Retinal pigment epithelial cell (primary cell): ENCODE data around the gene EDRF1.

Experiments
- DNase-seq: peaks from one replicate; pipeline ENCODE4 v3.0.0-alpha.2; 2010; ENCODE audit warnings: low read depth
- H3K4me3 ChIP-seq: 2 replicates; pipeline ENCODE4 v1.5.1; 2011; ENCODE audit warnings: mild to moderate bottlenecking, low read length, control low read depth, moderate library complexity
- CTCF ChIP-seq: conservative IDR thresholded peaks from 2 replicates; pipeline ENCODE4 v1.5.1; 2011; ENCODE audit warnings: low read depth, low read length, control low read depth, inconsistent platforms

Gene EDRF1

GRCh38 chr10:125802131-125802530 lies 82.6 kb downstream of the EDRF1 start:
- TF ChIP-seq CTCF: no peak
- H3K4me3 ChIP-seq: no peak overlapping the region
- no peak for DNase-seq

GRCh38 chr10:125802739-125803138 lies 83.2 kb downstream of the EDRF1 start:
- DNase-seq: no peak
- no peak for TF ChIP-seq CTCF
- H3K4me3 ChIP-seq: no peak overlapping the region

- H3K4me3 ChIP-seq: no peak overlapping the region
- no peak for DNase-seq
- no peak for TF ChIP-seq CTCF
These were observed 88.5 kb downstream of the EDRF1 start for GRCh38 chr10:125808047-125808446.

- DNase-seq: no peak
- TF ChIP-seq CTCF: no peak
- H3K4me3 ChIP-seq: no peak overlapping the region
These were observed 91.7 kb downstream of the EDRF1 start for GRCh38 chr10:125811251-125811650.

- no peak overlapping the region for H3K4me3 ChIP-seq
- peak; percentile 53 for DNase-seq
- TF ChIP-seq CTCF: no peak
These were observed 92.7 kb downstream of the EDRF1 start for GRCh38 chr10:125812128-125812750.
